Activated effector memory CD4-positive, alpha-beta T cell treated with Interleukin-2 at 50 U/mL for 16 hours (primary cell): ENCODE data around the gene AACS.

Experiments
- DNase-seq: peaks from one replicate; pipeline ENCODE4 v3.0.0-alpha.2; 2020

Gene AACS

GRCh38 chr12:125187780-125188741 lies 122.8 kb downstream of the AACS start:
- DNase-seq, result no peak

DNA sequence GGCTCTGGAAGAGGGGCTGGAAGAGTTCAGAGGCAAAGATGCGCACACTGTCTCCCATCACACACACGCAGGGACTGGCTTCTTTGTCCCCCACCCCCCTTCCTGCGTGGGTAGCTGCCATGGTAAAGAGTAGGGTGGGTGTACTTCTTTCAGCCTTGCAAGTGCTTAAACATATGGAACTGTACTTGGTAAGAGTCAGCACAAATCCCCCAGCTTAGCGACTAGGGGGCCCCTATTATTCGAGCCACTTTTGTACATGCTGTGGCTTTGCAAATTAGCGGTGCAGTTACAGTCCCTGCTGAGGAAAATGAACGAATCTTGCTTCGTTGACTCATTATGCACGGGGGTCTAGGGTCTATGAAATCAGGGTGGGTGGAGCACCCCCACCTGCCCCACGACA lies 123.8 kb downstream of the AACS start:
- no peak for DNase-seq

GRCh38 chr12:125189502-125189901 lies 124.3 kb downstream of the AACS start:
- no peak for DNase-seq

DNA sequence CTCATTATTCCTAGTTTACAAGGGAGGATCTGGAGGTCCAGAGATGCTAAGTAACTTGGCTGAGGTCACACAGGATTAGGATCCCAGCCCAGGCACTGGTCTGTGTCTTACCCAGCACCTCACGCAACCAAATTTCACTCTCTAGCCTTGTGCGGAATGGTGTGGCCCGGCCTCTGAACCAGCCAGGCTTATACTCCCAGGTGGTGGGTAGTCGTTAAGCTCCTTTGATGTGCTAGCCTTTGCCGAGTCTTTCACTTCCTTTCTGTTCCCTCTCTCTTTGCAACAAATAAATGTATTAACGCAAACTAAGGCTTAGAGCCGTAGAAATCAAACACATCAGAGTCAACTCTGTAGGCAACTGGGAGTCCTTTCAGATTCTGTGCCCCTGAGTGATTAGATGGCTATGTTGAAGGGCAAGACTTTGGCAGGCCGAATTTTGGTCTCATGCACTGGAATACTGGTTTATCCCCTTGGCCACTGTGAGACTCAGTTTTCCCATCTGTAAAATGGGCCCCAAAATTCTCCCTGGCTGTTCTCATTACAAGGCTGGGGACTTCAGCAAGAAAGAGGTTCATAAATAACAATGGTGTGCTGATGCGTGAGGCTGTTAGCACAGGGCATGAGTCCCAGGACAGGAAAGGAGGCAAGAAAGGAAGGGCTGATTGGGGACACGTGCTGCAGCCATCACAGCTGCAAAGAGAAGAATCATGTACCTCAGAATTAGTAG lies 126.3 kb downstream of the AACS start:
- no peak for DNase-seq

DNA sequence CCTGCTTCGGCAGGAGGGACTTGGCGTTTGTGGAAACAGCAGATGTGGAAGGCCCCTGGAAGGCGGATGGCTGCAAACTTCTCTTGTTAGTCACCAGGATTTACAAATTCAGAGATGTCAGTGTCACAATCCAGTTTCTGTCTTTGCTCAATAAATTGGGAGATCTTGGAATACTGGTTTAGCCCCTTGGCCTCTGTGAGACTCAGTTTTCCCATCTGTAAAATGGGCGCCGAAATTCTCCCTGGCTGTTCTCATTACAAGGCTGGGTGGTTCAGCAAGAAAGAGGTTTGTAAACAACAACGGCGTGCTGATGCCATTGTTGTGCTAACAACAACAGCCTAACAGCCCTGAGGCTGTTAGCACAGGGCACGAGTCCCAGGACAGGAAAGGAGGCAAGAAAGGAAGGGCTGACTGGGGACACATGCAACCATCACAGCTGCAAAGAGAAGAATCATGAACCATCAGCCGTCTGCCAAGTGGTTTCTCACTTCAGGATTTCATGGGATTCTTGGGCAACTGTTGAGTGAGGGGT lies 127.5 kb downstream of the AACS start:
- DNase-seq, result no peak
